GM12801 (cell line): ENCODE results near the gene PROK1.

ENCODE experiments used
- TF ChIP-seq, protein P1 (sequence below): IDR thresholded peaks from one replicate; pipeline ENCODE4 v1.5.1; 2011; ENCODE audit warnings: control low read depth; ENCODE audit not compliant: insufficient read length; ENCODE audit errors: extremely low read depth

The PROK1 gene, protein sequence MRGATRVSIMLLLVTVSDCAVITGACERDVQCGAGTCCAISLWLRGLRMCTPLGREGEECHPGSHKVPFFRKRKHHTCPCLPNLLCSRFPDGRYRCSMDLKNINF

DNA sequence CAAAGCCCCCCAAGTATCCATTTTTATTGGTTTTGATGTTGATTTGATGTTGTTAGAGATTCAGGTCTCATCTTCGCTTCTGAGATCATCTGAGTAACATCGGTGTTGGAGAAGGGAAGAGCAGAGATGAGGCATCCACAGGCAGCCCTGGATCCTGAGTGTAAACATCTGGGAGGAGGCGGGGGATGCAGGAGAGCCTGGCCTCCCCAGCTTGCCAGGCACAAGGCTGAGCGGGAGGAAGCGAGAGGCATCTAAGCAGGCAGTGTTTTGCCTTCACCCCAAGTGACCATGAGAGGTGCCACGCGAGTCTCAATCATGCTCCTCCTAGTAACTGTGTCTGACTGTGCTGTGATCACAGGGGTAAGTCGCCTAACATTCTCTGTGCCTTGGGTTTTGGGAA lies at the start of gene PROK1:
Gene PROK1, plus strand, starts transcription at position 221 of the 400 bp plus-strand sequence. Its CDS starts 68 bp downstream, at position 289.
- TF ChIP-seq, protein P1, sequence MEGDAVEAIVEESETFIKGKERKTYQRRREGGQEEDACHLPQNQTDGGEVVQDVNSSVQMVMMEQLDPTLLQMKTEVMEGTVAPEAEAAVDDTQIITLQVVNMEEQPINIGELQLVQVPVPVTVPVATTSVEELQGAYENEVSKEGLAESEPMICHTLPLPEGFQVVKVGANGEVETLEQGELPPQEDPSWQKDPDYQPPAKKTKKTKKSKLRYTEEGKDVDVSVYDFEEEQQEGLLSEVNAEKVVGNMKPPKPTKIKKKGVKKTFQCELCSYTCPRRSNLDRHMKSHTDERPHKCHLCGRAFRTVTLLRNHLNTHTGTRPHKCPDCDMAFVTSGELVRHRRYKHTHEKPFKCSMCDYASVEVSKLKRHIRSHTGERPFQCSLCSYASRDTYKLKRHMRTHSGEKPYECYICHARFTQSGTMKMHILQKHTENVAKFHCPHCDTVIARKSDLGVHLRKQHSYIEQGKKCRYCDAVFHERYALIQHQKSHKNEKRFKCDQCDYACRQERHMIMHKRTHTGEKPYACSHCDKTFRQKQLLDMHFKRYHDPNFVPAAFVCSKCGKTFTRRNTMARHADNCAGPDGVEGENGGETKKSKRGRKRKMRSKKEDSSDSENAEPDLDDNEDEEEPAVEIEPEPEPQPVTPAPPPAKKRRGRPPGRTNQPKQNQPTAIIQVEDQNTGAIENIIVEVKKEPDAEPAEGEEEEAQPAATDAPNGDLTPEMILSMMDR: no peak

DNA sequence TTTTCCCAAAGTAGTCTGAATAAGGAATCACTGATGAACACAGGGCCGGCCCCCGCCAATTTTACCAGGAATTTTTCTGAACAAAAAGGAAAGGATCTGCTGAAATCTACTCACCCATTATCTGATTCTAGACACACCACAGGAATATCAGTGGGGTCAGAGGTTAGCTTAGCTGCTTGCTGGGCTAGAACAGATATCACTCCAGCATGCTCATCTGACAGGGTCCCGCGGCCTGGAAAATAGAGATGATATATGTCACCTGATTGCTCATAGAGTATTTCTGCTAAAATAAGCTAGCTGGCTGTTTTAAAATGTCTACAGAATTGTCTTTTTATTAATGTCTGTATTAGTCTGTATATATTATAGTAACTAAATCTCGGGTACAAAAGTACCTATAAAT lies 47.1 kb upstream of the PROK1 start:
- TF ChIP-seq, protein P1: no peak

DNA sequence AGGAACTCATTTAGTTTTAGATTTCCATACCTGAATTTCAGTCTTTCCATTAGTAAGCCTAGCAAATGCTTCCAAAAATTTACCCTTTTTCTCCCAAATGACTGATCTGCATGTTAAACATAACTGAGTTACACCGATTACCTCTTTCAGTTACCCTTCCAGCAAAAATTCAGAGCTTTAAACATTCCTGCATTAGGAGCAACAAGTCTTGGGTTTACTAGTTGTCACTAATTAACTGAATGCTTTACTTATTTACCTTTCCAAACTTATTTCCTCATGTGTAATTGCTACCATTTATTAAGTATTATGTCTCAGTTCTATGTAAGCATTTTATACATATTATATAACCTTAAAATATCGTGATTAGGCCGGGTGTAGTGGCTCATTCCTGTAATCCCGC lies 46.5 kb upstream of the PROK1 start:
- TF ChIP-seq, protein P1: no peak

DNA sequence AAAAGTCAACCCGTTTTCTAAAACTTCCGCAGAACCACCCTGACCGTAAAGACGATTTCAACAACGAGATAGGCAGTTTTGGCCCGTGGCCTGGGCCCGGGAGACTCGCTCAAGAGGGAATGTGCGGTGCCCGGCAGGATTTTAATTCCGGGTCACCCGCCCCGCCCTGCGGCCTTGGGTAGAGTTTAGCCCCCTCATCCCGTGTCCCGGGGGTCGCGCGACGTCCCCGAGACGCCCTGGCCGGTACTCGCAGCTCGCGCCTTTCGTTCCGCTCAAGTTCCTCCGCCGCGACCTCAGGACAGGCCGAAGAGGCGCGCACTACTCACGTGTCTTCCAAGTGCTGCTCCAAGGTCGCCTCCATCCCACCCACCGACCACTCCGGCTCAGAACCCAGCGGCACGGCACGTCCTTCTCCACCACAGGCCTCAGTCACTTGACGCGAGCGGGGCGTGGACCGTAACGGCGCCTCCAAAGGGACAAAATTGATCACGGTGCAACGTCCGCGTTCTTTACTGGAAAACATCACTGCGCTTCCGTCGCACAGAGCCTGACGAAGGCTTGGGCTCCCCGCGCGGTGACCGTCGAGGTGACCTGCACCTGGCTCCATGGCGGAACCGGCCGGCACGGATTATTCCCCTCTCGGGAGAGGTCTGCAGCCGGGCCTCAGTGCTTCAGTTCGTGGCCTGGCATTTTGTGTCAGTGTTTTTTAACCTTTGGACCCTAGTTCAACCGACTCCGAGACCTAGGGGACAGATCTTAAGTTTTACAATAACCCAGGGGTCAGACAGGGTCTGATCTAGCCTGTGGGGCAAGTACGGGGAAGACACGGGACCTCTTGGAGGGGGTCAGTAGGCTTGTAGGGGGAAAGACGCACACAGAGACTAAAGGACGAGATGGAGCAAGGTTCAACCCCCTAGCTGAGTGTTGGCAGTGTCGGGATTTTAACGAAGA lies 43.4 kb upstream of the PROK1 start, which contains the start of gene LAMTOR5:
Gene LAMTOR5, minus strand, starts transcription at position 435 of the 951 bp plus-strand sequence. Its CDS starts 74 bp downstream, at position 361.
- TF ChIP-seq, protein P1: no peak

DNA sequence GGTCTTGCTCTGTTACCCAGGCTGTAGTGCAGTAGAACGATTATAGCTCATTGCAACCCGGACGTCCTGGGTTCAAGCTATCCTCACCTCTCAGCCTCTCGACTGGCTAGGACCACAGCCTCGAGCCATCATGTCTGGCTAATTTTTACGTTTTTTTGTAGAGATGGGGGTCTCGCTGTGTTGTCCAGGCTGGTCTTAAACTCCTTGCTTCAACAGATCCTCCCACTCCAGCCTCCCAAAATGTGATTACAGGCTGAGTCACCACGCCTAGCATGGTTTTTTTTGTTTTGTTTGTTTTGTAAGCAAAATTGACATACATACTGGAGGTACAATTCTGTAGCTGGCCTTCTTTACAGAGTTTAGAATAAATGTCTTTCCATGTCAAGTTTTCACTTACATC lies 42.5 kb upstream of the PROK1 start:
- TF ChIP-seq, protein P1: no peak

DNA sequence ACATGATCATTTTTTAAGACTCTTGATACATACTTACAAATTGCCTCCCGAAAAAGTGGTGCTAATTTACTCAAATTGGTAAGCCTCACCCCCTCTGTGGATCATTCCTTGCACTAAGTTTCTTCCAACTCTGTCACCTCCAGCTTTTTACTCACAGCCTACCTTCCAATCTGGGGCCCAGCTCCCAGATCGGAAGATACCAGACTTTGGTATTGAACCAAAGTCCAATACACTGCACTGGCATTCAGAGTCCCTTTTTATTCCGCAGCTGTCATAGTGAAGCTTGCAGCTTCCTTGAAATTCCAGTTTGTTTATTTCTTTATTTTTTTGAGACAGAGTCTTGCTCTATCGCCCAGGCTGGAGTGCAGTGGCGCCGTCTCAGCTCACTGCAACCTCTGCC lies 41.6 kb upstream of the PROK1 start:
- TF ChIP-seq, protein P1: no peak

DNA sequence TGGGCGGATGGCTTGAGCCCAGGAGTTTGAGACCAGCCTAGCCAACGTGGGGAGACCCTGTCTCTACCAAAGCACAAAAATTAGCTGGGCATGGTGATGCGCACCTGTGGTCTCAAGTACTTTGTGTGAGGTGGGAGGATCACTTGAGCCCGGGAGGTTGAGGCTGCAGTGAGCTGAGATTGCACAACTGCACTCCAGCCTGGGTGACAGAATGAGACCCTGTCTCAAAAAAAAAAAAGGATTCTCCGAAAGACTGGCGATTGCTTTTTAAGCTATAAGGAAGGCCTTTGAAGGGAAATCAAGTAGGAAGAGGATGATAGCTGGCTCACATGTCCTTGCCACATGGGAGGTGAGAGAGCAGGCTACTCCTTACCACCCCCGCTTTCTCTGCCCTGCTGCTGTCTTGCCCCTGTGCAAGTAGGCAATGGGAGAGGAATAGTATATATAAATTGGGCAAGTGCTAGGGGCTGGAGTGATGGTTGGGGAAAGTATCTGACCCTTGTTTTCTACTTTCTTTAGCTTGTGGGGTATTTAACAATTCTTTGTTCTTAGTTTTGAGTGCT lies 39.7 kb upstream of the PROK1 start:
- TF ChIP-seq, protein P1: no peak
